Osteoblast (primary cell): ENCODE data around the gene ZBTB5. TPM values are rescaled to one million over a fixed set of nuclear protein-coding genes. Genes with fewer than 3 reads are reported as not detected.

Source experiments
- DNase-seq: peaks from one replicate; pipeline ENCODE4 v3.0.0; 2011; ENCODE audit warnings: low spot score, mixed read lengths; ENCODE audit not compliant: insufficient read length; ENCODE audit errors: missing footprints
- H2AFZ ChIP-seq: 2 replicates; pipeline ENCODE4 v1.6.0; 2011; ENCODE audit warnings: mild to moderate bottlenecking, low read length
- H3K27ac ChIP-seq: 2 replicates; pipeline ENCODE4 v1.5.1; 2011; ENCODE audit warnings: mild to moderate bottlenecking, low read depth, low read length, moderate library complexity
- H3K27me3 ChIP-seq: 2 replicates; pipeline ENCODE4 v1.6.0; 2012; ENCODE audit warnings: mild to moderate bottlenecking, control low read depth, inconsistent platforms, low read length, moderate library complexity; ENCODE audit not compliant: insufficient read depth
- H3K36me3 ChIP-seq: 2 replicates; pipeline ENCODE4 v1.5.1; 2011; ENCODE audit warnings: mild to moderate bottlenecking, low read length, control low read depth, moderate library complexity; ENCODE audit not compliant: insufficient read depth
- H3K4me1 ChIP-seq: 2 replicates; pipeline ENCODE4 v1.5.1; 2011; ENCODE audit warnings: mild to moderate bottlenecking, low read length, control low read depth, moderate library complexity; ENCODE audit not compliant: insufficient read depth
- H3K4me2 ChIP-seq: 2 replicates; pipeline ENCODE4 v1.6.0; 2011; ENCODE audit warnings: mild to moderate bottlenecking, low read length; ENCODE audit not compliant: insufficient read depth
- H3K4me3 ChIP-seq: fragments of 200-600 bp; sonication (generic); 3 replicates; pipeline ENCODE4 v1.5.1; 2012; ENCODE audit warnings: mild to moderate bottlenecking, low read length, inconsistent platforms; ENCODE audit not compliant: insufficient read depth
- H3K79me2 ChIP-seq: 2 replicates; pipeline ENCODE4 v1.6.0; 2012; ENCODE audit warnings: mild to moderate bottlenecking, low read length, control low read depth, inconsistent platforms; ENCODE audit not compliant: insufficient read depth
- H3K9me3 ChIP-seq: 2 replicates; pipeline ENCODE4 v1.5.1; 2011; ENCODE audit warnings: low read depth, low read length, control low read depth
- H4K20me1 ChIP-seq: 2 replicates; pipeline ENCODE4 v1.6.0; 2012; ENCODE audit warnings: mild to moderate bottlenecking, low read length, control low read depth; ENCODE audit not compliant: insufficient read depth
- CTCF ChIP-seq: IDR thresholded peaks from 2 replicates; pipeline ENCODE4 v1.5.1; 2011; ENCODE audit warnings: mild to moderate bottlenecking, low read depth, low read length, moderate library complexity; ENCODE audit errors: extremely low read depth
- total RNA-seq: library from RNA; depleted of rRNA; stranded (reverse); fragments of >200 nt; gene quantifications from 2 replicates; pipeline ENCODE4 v1.2.3, GENCODE V29; 2012

Gene ZBTB5
- total RNA-seq, 1 donor = 11.6 TPM

DNA sequence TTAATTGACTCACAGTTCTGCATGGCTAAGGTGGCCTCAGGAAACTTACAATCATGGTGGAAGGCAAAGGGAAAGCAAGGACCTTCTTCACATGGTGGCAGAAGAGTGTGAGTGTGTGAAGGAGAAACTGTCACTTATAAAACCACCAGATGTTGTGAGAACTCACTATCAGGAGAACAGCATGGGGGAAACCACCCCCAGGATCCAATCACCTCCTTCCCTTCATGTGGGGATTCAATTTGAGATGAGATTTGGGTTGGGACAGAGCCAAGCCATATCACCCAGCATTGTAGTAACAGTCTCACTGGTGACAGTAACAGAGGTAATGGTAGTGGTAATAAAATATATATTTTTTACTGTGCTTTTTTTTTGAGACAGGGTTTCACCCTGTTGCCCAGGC is 18.1 kb downstream of the ZBTB5 start:
- Histone ChIP-seq H3K4me2 (no peak overlapping the region), H3K4me1 (no peaks in the 10 kb centered on the region), H3K79me2 (peaks cover 80% of the 10 kb centered on the region), H3K9me3 (no peaks in the 10 kb centered on the region), H3K27me3 (no peaks in the 10 kb centered on the region), H4K20me1 (peaks cover 30% of the 10 kb centered on the region), H2AFZ (no peak overlapping the region), H3K4me3 (no peak overlapping the region), H3K27ac (no peak overlapping the region), H3K36me3 (peaks cover 9% of the 10 kb centered on the region)
- TF ChIP-seq CTCF = no peak
- DNase-seq = no peak

GRCh38 chr9:37446401-37446800 is 18.8 kb downstream of the ZBTB5 start:
- DNase-seq = no peak
- TF ChIP-seq CTCF = no peak
- Histone ChIP-seq H3K9me3 (no peaks in the 10 kb centered on the region), H3K36me3 (peaks cover 16% of the 10 kb centered on the region), H3K27ac (no peak overlapping the region), H2AFZ (no peak overlapping the region), H3K4me1 (no peaks in the 10 kb centered on the region), H4K20me1 (peaks cover 29% of the 10 kb centered on the region), H3K79me2 (peaks cover 80% of the 10 kb centered on the region), H3K27me3 (no peaks in the 10 kb centered on the region), H3K4me2 (no peak overlapping the region), H3K4me3 (no peak overlapping the region)

- H3K27me3 ChIP-seq = no peaks in the 10 kb centered on the region
- no peak for DNase-seq
- H3K79me2 ChIP-seq = peaks cover 79% of the 10 kb centered on the region
- no peak overlapping the region for H3K27ac ChIP-seq
- H3K36me3 ChIP-seq = peaks cover 22% of the 10 kb centered on the region
- no peak overlapping the region for H2AFZ ChIP-seq
- peaks cover 29% of the 10 kb centered on the region for H4K20me1 ChIP-seq
- H3K9me3 ChIP-seq = no peaks in the 10 kb centered on the region
- no peak overlapping the region for H3K4me2 ChIP-seq
- TF ChIP-seq CTCF = no peak
- H3K4me1 ChIP-seq = no peaks in the 10 kb centered on the region
- H3K4me3 ChIP-seq = no peak overlapping the region
Measured at GRCh38 chr9:37445832-37446231, 19.4 kb downstream of the ZBTB5 start.

DNA sequence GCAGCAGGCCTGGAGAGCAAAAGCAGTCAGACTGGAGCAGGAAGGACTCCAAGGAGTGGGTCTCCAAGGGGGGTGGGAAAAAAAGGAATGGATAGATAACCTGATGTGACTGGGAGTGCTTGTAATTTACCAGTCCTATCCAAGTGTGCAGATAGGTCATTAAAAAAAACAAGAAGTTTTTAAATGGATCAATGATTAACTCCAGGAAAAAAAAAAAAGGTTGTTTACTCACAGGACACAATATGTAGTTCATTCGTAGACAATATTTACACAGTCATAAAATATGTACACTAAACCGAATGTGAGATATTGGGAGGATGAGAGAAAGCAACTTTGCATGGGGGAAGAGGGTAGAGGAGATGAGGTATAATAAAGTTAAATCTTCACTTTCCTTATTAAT is 20.4 kb downstream of the ZBTB5 start:
- no peak for TF ChIP-seq CTCF
- Histone ChIP-seq H3K4me3 (no peak overlapping the region), H3K27me3 (no peaks in the 10 kb centered on the region)

More for the DNA sequence above, 20.4 kb downstream of the ZBTB5 start:
- Histone ChIP-seq H3K4me2 (no peak overlapping the region), H3K36me3 (peaks cover 27% of the 10 kb centered on the region), H3K79me2 (peaks cover 75% of the 10 kb centered on the region), H3K27ac (no peak overlapping the region), H2AFZ (no peak overlapping the region), H3K9me3 (no peaks in the 10 kb centered on the region), H4K20me1 (peaks cover 24% of the 10 kb centered on the region), H3K4me1 (no peaks in the 10 kb centered on the region)
- DNase-seq = no peak
